NCI-H2196 treated with DMSO at 0.1 percent for 48 hours (cell line): ENCODE data around the gene VCP.

ENCODE experiments used
- DNase-seq: peaks from one replicate; lab custom pipeline; 2025; ENCODE audit not compliant: unreplicated experiment; lab: John Stamatoyannopoulos, UW

VCP gene

GRCh38 chr9:35067056-35067455 lies 5.4 kb downstream of the VCP start:
- no peak for DNase-seq

- no peak for DNase-seq
Observed at GRCh38 chr9:35060548-35061207, 11.7 kb downstream of the VCP start.

- DNase-seq, result no peak
Observed at GRCh38 chr9:35059438-35059837, 13.0 kb downstream of the VCP start.

- no peak for DNase-seq
Observed at GRCh38 chr9:35057271-35057620, 15.2 kb downstream of the VCP start.

- no peak for DNase-seq
Observed at GRCh38 chr9:35056571-35057270, 15.7 kb downstream of the VCP start.

GRCh38 chr9:35054871-35055644 lies 17.4 kb downstream of the VCP start:
- no peak for DNase-seq

- DNase-seq, result no peak
Observed at GRCh38 chr9:35054185-35054835, 18.1 kb downstream of the VCP start.

GRCh38 chr9:35051069-35051967 lies 21.1 kb downstream of the VCP start:
- no peak for DNase-seq

GRCh38 chr9:35048511-35048910 lies 23.9 kb downstream of the VCP start:
- no peak for DNase-seq

- DNase-seq, result no peak
Observed at GRCh38 chr9:35044071-35044470, 28.4 kb downstream of the VCP start.

- no peak for DNase-seq
Observed at GRCh38 chr9:35042891-35043545, 29.4 kb downstream of the VCP start.

- no peak for DNase-seq
Observed at GRCh38 chr9:35042081-35042604, 30.3 kb downstream of the VCP start.

- no peak for DNase-seq
Observed at GRCh38 chr9:35035851-35036701, 36.3 kb downstream of the VCP start.

- DNase-seq, result no peak
Observed at GRCh38 chr9:35033101-35033500, 39.3 kb downstream of the VCP start.

GRCh38 chr9:35029852-35030251 lies 42.6 kb downstream of the VCP start:
- DNase-seq, result no peak

GRCh38 chr9:35029241-35029640 lies 43.2 kb downstream of the VCP start:
- no peak for DNase-seq

GRCh38 chr9:35028341-35028740 lies 44.1 kb downstream of the VCP start:
- no peak for DNase-seq

GRCh38 chr9:35027860-35028259 lies 44.6 kb downstream of the VCP start:
- no peak for DNase-seq

- no peak for DNase-seq
Observed at GRCh38 chr9:35027374-35027773, 45.1 kb downstream of the VCP start.
